Activated T-cell treated with anti-CD3 and anti-CD28 coated beads, Interleukin-2, amount 50 U/mL, for 4 hours (primary cell): ENCODE results near the gene CYBB. TPM values are rescaled to one million over a fixed set of nuclear protein-coding genes. Genes with fewer than 3 reads are reported as not detected.
A peak's percentile ranks its signal among the peaks of the same experiment; 100 is the strongest.
"Not testable (repeated sequence)": the region's sequence is repeated elsewhere in the genome, so short reads cannot be mapped to it uniquely, and the experiment has no call there.

Experiments
- ATAC-seq, 2 donors: fragments of 200-7000 bp; cut with Tn5 transposase; one replicate each; pipeline ENCODE4 v1.10.0; 2021
- DNase-seq: peaks from one replicate; pipeline ENCODE4 v3.0.0-alpha.2; 2020
- H3K27me3 Mint-ChIP-seq: one replicate; pipeline ENCODE4 v1.8.0; 2021; ENCODE audit warnings: low read depth, mixed read lengths
- H3K36me3 Mint-ChIP-seq: one replicate; pipeline ENCODE4 v1.8.0; 2022; ENCODE audit warnings: mixed read lengths; ENCODE audit not compliant: insufficient read depth
- H3K4me1 Mint-ChIP-seq: one replicate; pipeline ENCODE4 v1.8.0; 2021; ENCODE audit warnings: low read depth, mixed read lengths
- H3K4me3 Mint-ChIP-seq: one replicate; pipeline ENCODE4 v1.8.0; 2021; ENCODE audit warnings: mild to moderate bottlenecking, moderate library complexity, mixed read lengths
- H3K9me3 Mint-ChIP-seq: one replicate; pipeline ENCODE4 v1.8.0; 2021; ENCODE audit warnings: mixed read lengths
- total RNA-seq, 3 donors: library from RNA; stranded (reverse); gene quantifications; one replicate each; pipeline ENCODE4 v1.2.1, GENCODE V29; 2021

The CYBB gene
- total RNA-seq, 3 donors from 2014 or later = 1.1 to 3.5 (median 1.2) TPM

DNA sequence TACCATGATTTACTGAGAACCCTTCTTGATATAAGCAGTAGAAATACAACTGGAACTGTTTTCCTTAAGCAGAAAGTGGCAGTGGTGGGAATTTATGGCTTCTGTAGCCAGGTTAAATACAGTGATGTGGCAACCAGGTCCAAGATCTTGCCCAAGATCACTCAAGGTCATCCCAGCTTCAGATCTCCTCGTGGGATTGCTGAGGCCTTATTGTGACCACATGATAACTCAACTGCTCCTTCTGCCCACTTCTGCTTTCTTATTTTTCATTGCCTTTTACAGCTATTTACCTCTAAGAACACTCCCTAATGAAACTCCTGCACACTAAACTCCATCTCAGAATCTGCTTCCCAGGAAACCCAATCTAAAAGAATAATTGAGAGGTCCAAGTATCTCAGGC, 12.4 kb upstream of the CYBB start:
- no peaks in the 10 kb centered on the region for H3K9me3 Mint-ChIP-seq
- no peaks in the 10 kb centered on the region for H3K27me3 Mint-ChIP-seq
- DNase-seq (no peak), ATAC-seq (no peak)
- H3K4me1 Mint-ChIP-seq = peaks cover 8% of the 10 kb centered on the region
- H3K36me3 Mint-ChIP-seq = no peaks in the 10 kb centered on the region
- no peak overlapping the region for H3K4me3 Mint-ChIP-seq

DNA sequence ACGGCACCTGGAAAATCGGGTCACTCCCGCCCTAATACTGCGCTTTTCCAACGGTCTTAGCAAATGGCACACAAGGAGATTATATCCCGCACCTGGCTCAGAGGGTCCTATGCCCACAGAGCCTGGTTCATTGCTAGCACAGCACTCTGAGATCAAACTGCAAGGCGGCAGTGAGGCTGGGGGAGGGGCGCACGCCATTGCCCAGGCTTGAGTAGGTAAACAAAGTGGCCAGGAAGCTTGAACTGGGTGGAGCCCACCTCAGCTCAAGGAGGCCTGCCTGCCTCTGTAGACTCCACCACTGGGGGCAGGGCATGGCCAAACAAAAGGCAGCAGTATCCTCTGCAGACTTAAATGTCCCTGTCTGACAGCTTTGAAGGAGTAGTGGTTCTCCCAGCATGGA, 11.0 kb upstream of the CYBB start:
- not testable (repeated sequence) for H3K36me3 Mint-ChIP-seq, ATAC-seq, H3K27me3 Mint-ChIP-seq, H3K4me1 Mint-ChIP-seq, H3K9me3 Mint-ChIP-seq, H3K4me3 Mint-ChIP-seq, DNase-seq

DNA sequence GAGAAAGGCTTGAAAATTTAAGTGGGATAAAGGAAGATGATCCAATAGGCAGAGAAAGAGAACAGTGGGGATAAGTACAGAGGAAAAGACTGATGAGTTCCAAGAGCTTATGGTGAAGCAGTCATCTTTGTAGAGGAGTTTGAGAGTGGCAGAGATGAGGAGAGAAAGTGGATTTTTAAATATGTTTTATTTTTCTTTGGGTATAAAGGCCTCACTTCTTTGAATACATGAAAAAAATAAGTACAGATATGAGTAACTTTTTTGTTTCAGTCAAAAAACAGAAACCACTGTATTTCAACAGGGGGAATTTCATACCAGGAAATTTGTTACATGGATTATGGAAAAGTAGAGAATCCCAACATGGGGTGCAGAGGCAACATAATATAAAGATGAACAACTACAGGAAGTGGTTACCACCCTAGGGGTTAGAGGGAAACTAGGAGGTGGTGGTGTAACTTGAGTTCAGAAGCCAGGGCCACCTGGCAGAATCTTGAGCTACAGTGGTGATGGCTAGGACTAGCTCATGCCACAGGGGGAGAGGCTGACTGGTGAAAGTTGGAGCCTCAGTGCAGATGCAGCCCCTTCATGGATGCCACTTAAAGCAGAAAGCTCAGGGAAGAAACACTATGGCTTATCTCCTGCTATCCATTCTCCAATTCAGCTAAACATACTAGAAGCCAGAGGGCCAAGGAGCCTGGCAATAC, 3.4 kb upstream of the CYBB start:
- Mint-ChIP-seq H3K9me3 (no peaks in the 10 kb centered on the region), H3K36me3 (no peaks in the 10 kb centered on the region), H3K27me3 (no peaks in the 10 kb centered on the region), H3K4me1 (peaks cover 24% of the 10 kb centered on the region), H3K4me3 (no peak overlapping the region)
- DNase-seq = no peak
- no peak for ATAC-seq

- H3K9me3 Mint-ChIP-seq = no peaks in the 10 kb centered on the region
- H3K27me3 Mint-ChIP-seq = no peaks in the 10 kb centered on the region
- DNase-seq (no peak), ATAC-seq (no peak)
- peaks cover 24% of the 10 kb centered on the region for H3K4me1 Mint-ChIP-seq
- H3K4me3 Mint-ChIP-seq = no peak overlapping the region
- no peaks in the 10 kb centered on the region for H3K36me3 Mint-ChIP-seq
These were observed 2.9 kb upstream of the CYBB start for GRCh38 chrX:37776987-37777325.

DNA sequence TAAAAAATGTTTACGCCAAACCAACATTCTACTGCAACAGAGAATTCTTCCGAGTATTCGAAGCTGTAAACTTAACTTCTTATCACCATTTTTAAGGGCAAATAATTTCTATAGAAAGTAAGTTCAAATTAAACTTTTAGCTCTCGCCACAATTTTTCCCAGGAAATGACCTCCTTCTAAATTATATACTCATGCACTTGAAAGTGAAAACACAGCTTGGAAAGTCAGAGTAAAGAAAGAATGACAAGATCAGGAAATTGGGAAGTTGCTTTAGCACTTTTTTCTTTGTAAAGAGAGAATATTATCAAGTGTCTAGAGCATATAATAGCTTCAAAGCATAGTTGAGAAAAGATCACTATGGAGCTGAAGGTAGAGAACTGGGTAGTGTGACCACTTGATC, 1.2 kb downstream of the CYBB start:
- ATAC-seq (no peak), DNase-seq (no peak)
- Mint-ChIP-seq H3K36me3 (no peaks in the 10 kb centered on the region), H3K9me3 (no peaks in the 10 kb centered on the region), H3K4me1 (peaks cover 21% of the 10 kb centered on the region), H3K4me3 (peak overlapping the region; percentile 38), H3K27me3 (no peaks in the 10 kb centered on the region)

- H3K4me3 Mint-ChIP-seq = peak overlapping the region; percentile 33
- no peak for ATAC-seq
- H3K27me3 Mint-ChIP-seq = no peaks in the 10 kb centered on the region
- no peaks in the 10 kb centered on the region for H3K36me3 Mint-ChIP-seq
- peaks cover 21% of the 10 kb centered on the region for H3K4me1 Mint-ChIP-seq
- DNase-seq = no peak
- H3K9me3 Mint-ChIP-seq = no peaks in the 10 kb centered on the region
These were observed 2.0 kb downstream of the CYBB start for GRCh38 chrX:37781814-37782213.

- no peak for DNase-seq
- Mint-ChIP-seq H3K27me3 (no peaks in the 10 kb centered on the region), H3K4me3 (no peak overlapping the region), H3K36me3 (no peaks in the 10 kb centered on the region), H3K4me1 (peaks cover 21% of the 10 kb centered on the region), H3K9me3 (no peaks in the 10 kb centered on the region)
- no peak for ATAC-seq
These were observed 2.5 kb downstream of the CYBB start for GRCh38 chrX:37782359-37782758.

DNA sequence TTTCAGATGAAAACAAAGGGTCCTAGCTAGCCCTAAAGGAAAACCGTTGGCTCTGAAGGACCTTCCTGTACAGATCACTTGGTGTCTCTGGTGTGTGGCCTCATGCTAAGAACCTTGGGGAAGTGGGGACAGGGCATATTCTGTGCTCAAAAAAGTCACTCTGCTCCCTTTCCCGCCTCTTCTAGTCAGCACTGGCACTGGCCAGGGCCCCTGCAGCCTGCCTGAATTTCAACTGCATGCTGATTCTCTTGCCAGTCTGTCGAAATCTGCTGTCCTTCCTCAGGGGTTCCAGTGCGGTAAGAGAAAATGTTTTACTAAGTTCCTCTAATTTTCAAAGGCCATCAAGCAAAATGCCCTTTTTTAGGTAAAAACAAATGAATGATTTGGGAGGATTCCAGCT, 3.4 kb downstream of the CYBB start:
- no peaks in the 10 kb centered on the region for H3K27me3 Mint-ChIP-seq
- peaks cover 27% of the 10 kb centered on the region for H3K4me1 Mint-ChIP-seq
- no peak for DNase-seq

GRCh38 chrX:37785569-37785968, 5.7 kb downstream of the CYBB start:
- Mint-ChIP-seq H3K36me3 (no peaks in the 10 kb centered on the region), H3K27me3 (no peaks in the 10 kb centered on the region), H3K4me1 (peaks cover 32% of the 10 kb centered on the region), H3K9me3 (no peaks in the 10 kb centered on the region), H3K4me3 (no peak overlapping the region)
- ATAC-seq (no peak), DNase-seq (no peak)

More for the DNA sequence above, 3.4 kb downstream of the CYBB start:
- ATAC-seq = no peak
- Mint-ChIP-seq H3K4me3 (no peak overlapping the region), H3K36me3 (no peaks in the 10 kb centered on the region), H3K9me3 (no peaks in the 10 kb centered on the region)

DNA sequence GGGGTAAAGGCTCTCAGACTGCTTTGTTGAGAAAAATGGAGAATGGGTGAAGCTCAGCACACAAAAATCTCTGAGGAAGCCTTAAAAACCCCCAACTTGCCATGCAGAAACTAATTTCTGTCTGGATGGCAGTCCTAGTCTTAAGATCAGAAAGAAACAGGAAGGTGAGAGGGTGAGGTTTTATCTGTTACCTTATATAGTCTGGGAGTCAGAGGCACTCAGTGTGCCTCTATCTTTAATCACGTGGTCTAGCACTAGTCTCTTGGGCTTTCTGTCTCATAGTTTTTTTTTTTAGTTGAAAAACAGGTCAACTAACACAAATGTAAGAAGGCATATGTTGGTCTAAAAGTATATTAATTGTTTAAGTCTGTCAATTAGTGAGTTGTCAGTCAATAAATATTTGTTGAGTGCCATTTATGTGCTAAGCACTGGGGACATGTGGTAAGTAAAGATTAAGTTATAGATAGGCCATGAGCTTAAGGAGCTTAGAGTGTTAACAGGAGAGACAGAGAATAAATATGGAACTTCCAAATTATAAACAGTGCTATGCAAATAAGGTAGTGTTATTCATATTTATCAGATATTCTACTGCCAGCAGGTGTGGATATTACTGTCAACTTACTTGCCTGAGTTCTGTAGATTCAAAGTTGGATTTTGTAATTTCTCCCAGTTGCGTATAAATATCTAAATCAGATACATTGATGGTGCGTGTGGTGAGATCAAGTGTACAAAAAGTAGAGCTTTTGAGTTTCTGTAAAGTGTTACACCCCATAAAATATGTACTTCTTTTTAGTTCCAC, 7.0 kb downstream of the CYBB start:
- H3K9me3 Mint-ChIP-seq = no peaks in the 10 kb centered on the region
- no peak for DNase-seq
- H3K27me3 Mint-ChIP-seq = no peaks in the 10 kb centered on the region
- peak in 1 of 2 donors; percentile 61 for ATAC-seq
- peaks cover 32% of the 10 kb centered on the region for H3K4me1 Mint-ChIP-seq
- H3K4me3 Mint-ChIP-seq = no peak overlapping the region
- no peaks in the 10 kb centered on the region for H3K36me3 Mint-ChIP-seq

DNA sequence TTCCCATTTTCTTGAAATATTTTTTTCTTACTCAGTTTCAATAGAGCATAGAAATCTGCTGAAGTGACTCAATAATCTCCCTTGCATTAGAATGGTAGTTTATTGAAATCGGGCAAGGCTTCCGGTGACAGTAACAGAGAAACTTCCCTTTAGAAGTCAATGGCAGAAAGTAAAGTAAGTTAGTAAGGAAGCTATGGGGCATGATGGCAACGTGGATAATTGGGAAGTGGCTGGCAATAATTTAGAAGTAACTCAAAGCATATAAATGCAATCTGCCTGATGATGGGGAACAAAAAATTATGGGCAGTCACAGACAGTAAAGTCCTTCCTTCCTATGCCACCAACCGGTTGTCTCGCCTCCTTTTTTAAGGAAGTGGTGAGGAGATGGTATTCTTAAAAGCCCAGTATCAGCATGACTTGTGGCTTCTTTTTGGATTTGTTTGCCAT, 7.6 kb downstream of the CYBB start:
- no peaks in the 10 kb centered on the region for H3K9me3 Mint-ChIP-seq
- peaks cover 32% of the 10 kb centered on the region for H3K4me1 Mint-ChIP-seq
- ATAC-seq = peak in 1 of 2 donors; percentile 18
- no peak for DNase-seq
- H3K27me3 Mint-ChIP-seq = no peaks in the 10 kb centered on the region
- no peaks in the 10 kb centered on the region for H3K36me3 Mint-ChIP-seq
- no peak overlapping the region for H3K4me3 Mint-ChIP-seq

DNA sequence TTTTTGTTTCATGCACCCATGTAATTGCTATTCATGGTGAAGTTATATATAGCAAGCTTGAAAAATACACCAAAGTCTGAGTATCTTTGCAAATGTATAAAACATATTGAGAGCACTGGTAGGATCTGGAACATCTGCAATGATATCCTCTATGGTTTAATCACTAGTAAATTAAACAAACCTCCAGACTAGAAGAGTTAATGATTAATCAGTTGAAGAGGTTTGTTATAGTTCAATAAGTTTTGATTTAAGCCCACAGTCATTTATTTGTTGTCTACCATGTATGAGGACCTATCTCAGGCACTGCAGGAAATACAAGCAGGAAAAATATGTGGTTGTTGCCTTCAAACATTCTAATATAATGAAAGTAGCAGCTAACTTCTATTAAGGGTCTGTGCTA, 16.5 kb downstream of the CYBB start:
- Mint-ChIP-seq H3K4me1 (peaks cover 12% of the 10 kb centered on the region), H3K27me3 (no peaks in the 10 kb centered on the region), H3K9me3 (no peaks in the 10 kb centered on the region), H3K36me3 (no peaks in the 10 kb centered on the region), H3K4me3 (no peak overlapping the region)
- ATAC-seq (no peak), DNase-seq (no peak)

DNA sequence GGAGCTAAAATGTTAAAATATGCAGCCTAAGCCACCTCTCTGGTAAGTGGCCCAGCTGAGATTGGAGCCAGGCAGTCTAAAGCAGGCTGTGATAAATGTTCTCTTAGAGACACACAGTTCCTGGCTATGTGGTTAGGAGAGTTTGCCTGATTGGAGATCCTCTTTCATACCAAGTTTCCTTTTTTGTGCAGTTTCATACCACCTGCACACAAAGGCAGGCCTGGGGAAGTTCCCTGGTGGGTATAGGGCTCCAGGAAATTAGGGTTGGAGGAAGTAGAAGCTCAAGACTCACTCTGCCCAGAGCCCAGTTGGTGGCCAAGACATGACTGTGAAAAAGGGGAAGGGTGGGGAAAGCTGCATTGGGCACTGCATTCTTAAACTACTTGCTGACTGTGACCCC, 16.9 kb downstream of the CYBB start:
- no peaks in the 10 kb centered on the region for H3K27me3 Mint-ChIP-seq
- ATAC-seq = no peak
- no peaks in the 10 kb centered on the region for H3K9me3 Mint-ChIP-seq

DNA sequence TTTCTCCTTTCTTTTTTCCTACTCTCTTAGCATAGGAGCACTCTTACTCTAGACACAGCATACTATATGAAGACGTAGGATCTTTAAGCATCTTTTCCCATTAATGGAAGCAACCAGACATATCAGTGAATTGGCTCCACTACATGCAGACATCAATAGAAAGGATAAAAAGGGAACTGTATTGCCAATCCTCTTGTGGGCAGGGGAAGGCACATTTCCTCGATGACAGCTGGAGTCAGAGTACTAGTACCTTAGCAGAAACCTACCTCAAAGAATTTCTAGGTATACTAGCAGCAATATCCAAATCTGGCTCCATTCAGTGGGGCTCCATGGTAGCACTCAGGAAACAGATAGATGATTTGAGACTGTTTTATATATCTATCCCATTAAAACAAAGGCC, 20.1 kb downstream of the CYBB start:
- ATAC-seq (no peak), DNase-seq (no peak)
- no peaks in the 10 kb centered on the region for H3K27me3 Mint-ChIP-seq
- no peaks in the 10 kb centered on the region for H3K9me3 Mint-ChIP-seq
- no peaks in the 10 kb centered on the region for H3K36me3 Mint-ChIP-seq
- peaks cover 12% of the 10 kb centered on the region for H3K4me1 Mint-ChIP-seq
- no peak overlapping the region for H3K4me3 Mint-ChIP-seq

More for the DNA sequence above, 16.9 kb downstream of the CYBB start:
- H3K4me1 Mint-ChIP-seq = peaks cover 12% of the 10 kb centered on the region
- no peaks in the 10 kb centered on the region for H3K36me3 Mint-ChIP-seq
- DNase-seq = no peak
- no peak overlapping the region for H3K4me3 Mint-ChIP-seq

DNA sequence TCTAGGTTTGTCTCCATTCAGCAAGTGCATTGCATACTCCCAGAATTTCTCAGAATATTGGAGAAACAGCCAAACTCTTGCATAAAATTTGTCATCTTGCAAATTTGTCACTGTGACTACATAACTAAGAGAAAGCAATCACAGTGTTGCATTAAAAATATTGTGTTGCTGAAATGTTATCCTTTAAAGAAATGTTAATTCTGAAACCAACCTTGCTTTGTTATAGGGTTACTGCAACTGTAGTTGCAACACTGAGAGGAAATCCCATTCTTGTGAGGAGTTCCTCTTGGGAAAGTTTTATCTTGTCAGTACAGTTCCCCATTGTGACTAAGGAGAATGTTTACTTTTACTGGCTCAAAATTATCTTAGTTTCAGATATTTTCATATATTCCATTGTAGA, 20.9 kb downstream of the CYBB start:
- no peak for ATAC-seq
- H3K4me3 Mint-ChIP-seq = no peak overlapping the region
- no peaks in the 10 kb centered on the region for H3K27me3 Mint-ChIP-seq
- peaks cover 12% of the 10 kb centered on the region for H3K4me1 Mint-ChIP-seq
- no peaks in the 10 kb centered on the region for H3K36me3 Mint-ChIP-seq
- no peaks in the 10 kb centered on the region for H3K9me3 Mint-ChIP-seq
- DNase-seq = no peak
